HG03135 (cell line): ENCODE measurements around the gene UBE2D3.
A peak's percentile ranks its signal among the peaks of the same experiment; 100 is the strongest.
"Not testable (repeated sequence)": the region's sequence is repeated elsewhere in the genome, so short reads cannot be mapped to it uniquely, and the experiment has no call there.

Experiments
- ATAC-seq: cut with Tn5 transposase; IDR thresholded peaks from one replicate; pipeline ENCODE4 v1.9.1; 2021; ENCODE audit warnings: mild to moderate bottlenecking, moderate library complexity; ENCODE audit not compliant: unreplicated experiment

The UBE2D3 gene

DNA sequence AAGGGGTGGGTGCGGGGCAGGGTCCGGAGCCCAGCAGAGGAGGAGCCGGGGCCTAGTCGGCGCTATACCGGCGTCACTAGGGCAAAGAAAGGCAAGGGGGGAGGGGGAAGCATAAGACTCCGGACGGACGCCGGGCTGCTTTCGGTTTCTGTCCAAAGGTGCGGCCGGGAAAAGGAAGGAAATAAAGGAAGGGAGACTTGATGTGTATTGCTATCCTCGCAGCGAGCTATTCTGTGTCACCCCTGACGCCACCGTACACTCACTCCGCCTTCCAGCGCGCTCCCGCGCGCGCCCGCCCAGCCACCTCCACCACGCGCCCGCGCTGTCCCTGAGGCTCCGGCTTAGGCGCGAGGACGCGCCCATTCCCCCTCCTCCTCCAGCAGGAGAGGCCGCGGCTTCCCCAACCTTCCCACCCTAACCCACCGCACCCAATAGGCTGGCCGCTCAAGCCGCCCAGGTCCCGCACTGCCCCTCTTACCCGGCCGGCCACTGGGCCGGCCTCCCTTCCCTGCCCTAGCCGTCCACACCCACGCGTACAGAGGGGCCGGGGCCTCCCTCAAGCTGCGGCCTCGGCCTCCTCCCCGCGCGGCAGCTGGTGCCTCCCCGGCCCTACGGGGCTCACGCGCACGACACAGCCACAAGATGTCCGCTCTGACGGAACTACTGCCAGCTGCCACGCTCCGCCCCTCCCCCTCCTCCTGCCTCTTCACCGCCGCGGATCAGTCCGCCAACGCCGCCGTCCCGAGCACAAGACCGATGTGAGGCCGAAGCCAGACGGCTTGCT lies at the start of gene UBE2D3:
TSS of gene UBE2D3 (minus strand) at position 662 of the 784 bp plus-strand sequence. CDS start 1,043 bp downstream, outside the sequence.
- ATAC-seq: peak; percentile 35

DNA sequence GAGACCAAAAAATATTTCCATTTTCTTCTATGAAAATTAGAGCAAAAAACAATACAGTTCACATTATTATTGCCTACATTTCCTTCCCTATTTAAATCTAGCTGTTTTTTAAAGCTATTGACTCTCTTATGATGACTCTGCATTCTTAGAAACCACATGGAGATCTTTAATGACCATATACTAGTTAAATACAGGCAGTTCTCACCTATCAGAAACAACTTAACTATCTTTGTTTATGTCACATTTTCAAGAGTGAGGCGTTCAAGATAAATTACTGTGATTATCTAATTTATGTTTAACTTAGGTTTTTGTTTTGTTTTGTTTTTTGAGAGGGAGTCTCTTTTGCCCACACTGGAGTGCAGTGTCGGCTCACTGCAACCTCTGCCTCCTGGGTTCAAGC lies 44.4 kb upstream of the UBE2D3 start:
- ATAC-seq: no peak

DNA sequence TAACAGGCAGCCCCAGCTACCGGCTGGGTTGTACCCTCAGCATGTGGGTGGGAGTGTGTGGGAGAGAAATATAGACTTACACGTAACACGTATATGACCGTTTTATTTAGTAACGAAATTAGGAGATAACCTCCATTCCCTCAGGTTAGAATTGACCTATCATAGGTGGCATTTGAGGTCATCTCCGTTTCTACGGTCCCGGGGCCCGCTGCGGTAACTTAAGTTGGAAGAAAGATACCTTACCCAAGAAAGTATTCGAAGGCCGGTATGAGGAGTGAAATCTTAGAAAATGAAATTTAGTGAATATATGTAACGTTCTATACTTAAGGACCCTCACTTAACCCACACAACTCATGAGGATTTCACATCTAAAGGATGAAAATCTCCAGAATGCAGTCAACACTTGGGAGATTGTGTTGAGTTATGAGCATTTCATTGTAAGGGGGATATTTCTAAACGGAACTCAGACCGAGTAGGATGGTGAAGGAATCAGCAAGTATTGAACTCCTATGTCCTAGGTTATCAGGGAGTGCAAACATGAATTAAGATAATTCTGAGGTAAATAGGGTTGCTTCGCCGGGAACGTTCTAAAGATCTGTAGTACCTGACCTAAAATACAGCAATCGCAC lies 42.3 kb upstream of the UBE2D3 start:
- no peak for ATAC-seq

DNA sequence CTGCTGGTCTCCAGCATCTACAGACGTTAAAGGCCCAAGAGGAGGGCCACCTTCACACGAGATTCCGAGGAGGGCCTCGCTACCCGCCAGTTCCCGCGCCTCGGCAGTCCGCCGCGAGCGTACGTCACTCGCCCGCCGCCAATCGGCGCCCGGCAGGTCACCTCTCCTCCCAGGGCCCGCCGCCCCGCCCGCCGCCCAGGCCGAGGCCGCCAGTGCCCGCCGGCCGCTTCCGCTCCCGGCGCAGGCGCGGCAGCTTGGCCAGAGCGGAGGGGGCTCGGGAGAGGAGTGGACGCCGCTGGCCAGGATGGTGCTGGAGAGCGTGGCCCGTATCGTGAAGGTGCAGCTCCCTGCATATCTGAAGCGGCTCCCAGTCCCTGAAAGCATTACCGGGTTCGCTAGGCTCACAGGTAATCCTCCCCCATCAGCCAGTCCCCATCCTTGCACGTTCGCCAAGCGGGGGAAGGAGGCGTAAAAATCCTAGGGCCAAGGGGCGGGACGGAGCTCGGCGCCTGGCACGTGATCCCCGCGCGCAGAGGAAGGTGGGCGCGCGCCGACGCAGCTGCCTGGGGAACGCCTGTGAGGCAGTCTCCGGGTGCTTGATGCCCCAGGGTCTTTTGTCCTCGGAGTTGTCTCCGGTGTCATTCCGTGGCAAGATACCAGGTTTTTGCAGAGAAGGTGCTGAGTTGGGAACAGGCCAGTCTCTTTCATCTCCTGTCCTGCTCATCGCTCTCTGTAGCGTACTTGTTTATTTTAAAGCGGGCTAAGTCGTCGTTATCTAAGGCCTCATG lies 41.6 kb upstream of the UBE2D3 start, which contains the start of gene CISD2:
TSS of gene CISD2 (plus strand) at position 212 of the 788 bp plus-strand sequence. CDS start at position 305, 93 bp downstream.
- ATAC-seq: peak; percentile 89

DNA sequence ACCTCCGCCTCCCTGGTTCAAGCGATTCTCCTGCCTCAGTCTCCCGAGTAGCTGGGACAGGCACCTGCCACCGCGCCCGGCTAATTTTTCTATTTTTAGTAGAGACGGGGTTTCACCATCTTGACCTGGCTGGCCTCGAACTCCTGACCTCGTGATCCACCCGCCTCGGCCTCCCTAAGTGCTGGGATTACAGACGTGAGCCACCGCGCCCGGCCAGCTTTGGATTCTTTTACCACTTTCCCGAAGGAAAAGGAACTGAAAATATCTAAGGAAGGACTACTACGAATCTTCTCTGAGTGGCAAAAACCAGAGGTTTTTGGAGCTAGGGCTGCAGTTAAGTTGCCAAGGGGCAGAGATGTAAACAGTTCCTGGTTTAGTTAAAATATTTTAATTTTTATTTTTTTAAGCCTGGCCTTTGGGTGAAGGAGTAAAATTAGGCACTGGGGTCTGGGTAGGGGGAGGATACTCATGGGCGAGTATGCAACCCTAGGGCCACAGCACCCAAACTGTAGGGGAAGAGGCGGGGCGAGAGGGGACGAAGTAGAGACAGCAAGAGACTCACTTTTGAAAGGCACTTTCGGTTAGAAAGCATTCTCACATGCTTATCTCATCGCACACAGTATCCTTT lies 40.9 kb upstream of the UBE2D3 start:
- ATAC-seq: no peak

DNA sequence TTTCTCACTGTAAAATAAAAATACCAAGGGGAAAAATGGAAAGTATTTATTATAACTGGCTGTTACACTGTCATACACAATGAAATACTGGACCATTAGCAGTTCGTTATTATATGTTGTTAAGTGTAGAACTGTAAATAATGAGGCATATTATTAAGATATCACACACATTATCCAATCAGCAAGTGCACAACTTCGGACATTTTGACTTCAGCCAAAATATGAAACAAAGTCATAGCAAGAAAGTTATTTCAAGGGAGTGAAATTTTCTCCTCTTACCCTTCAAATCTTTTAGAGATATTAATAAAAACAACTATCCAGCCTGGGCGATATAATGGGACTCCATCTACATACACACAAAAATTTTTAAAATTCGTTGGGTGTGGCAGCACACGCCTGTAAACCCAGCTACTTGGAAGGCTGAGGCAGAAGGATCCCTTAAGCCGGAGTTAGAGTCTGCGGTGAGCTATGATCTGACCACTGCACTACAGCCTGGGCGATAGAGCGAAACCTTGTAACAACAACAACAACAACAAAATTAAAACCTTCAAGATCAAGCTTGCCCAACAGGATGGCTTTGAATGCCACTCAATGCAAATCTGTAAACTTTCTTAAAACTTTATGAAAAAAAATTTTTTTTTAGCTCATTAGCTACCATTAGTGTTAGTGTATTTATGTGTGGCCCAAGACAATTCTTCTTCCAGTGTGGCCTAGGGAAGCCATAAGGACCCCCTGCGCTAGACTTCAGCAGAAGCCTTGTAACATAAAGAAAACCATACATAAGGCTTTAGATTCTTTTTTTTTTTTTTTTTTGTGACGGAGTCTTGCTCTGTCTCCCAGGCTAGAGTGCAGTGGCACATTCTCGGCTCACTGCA lies 40.2 kb upstream of the UBE2D3 start:
- no peak for ATAC-seq

DNA sequence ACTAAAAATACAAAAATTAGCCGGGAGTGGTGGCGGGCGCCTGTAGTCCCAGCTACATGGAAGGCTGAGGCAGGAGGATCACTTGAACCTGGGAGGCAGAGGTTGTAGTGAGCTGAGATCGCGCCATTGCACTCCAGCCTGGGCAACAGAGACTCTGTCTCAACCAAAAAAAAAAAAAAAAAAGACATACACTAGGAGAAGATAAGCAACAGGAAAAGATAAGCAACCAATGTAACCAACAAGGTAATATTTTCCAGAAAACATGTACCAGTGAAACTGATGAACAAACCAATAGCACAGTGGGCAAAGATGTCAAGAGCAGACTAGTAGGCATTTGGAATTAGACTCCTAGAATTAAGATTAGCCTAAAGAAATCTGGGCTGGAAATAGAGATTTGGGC lies 38.0 kb upstream of the UBE2D3 start:
- not testable (repeated sequence) for ATAC-seq

DNA sequence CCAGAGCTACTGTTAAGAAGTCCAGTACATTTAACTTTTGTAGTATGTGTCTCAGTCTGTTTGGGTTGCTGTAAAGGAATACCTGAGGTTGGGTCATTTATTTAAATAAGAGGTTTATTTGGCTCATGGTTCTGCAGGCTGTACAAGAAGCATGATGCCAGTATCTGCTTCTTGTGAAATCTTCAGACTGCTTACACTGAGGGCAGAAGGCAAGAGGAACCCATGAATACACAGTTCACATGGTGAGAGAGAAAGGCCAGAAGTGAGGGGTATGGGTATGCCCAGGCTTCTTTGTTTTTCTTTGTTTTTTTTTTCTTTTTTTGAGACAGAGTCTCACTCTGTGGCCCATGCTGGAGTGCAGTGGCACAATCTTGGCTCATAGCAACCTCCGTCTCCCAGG lies 35.4 kb upstream of the UBE2D3 start:
- no peak for ATAC-seq

DNA sequence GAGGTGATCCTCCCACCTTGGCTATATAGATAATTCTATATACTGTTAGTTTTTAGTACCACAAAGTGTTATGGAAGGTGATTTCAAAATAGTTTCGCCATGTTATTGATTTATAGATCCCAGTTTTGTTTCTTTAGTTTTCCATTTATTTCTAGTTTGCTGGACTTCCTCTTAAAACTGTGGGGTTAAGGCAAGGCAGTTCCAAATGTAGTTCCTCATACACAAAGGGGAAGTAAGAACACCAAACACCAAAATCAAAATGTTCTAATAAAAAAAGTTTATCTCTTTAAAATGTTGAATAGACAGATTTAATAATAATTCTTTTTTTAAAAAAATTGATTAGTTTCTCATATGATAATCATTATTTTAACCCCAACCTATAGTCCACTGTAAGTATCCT lies 34.7 kb upstream of the UBE2D3 start:
- no peak for ATAC-seq

DNA sequence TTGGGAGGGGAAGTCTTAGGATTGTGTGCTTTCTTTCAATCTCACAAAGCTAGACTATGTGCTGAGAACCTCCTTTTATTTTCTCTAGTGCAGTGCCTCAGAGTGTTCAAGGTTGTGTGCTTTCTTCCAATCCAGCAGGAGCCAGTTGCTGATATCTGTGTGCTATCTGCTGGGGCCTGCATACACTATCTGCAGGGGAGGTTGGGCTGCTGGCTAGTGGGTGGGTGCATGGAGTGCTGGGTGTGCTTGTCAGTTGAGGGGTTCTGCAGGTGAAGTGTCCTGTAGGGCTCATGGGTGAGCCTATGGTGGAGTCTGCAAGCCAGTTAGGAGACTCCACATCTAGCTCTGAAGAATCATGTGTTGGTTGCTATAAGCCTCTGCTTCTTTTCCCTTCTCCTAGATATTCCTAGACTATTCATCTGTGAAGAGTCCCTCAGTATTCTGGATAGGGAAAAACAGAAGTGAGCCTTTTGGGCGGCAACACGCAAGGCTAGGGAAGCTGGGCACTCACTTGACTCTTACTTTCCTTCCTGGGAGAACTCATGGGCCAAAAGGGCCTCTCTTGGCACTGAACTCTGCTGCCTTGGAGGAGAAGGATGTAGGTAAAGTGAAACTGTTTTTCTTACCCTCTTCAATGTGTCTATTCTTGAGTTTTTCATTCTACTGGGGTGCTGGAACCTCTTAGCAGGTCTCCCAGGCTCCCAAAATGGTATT lies 33.4 kb upstream of the UBE2D3 start:
- no peak for ATAC-seq

DNA sequence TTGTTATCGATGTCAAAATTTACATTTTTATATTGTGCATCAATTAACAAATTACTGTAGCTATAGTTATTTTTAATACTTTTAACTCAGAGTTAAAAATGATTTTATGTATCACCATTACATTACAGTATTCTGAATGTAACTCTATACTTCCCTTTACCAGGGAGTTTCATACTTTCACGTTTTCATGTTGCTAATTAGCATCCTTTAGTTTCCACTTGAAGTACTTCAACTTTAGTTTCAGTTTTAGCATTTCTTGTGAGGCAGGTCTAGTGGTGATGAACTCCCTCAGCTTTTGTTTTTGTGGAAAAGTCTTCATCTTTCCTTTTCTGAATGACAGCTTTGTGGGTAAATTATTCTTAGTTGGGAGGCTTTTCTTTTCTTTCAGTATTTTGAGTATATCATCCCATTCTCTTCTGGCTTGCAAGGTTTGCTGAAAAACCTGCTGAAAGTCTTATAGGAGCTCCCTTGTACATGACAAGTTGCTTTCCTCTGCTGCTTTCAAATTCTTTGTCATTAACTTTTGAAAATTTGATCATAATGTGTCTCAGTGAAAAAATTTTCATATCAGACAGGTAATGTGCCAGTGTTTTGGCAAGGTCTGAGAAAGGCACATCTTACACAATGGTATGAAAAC lies 31.6 kb upstream of the UBE2D3 start:
- no peak for ATAC-seq

DNA sequence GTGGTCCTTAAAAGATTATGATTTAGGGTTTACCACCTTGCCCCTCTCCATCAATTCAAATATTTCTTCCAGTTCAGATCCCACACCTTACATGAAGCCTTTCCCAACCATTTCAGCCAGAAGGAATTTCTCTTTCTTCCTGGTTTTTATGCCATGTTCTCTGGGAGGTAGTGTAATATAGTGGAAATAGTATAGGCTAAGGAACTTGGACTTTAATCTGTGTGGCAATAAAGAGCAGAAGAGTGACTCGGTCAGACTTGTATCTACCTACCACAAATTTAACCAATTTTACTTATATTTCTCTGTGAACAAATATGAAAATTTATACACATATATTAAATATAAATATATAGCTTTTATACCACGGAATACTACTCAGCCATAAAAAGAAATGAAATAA lies 23.0 kb upstream of the UBE2D3 start:
- no peak for ATAC-seq

DNA sequence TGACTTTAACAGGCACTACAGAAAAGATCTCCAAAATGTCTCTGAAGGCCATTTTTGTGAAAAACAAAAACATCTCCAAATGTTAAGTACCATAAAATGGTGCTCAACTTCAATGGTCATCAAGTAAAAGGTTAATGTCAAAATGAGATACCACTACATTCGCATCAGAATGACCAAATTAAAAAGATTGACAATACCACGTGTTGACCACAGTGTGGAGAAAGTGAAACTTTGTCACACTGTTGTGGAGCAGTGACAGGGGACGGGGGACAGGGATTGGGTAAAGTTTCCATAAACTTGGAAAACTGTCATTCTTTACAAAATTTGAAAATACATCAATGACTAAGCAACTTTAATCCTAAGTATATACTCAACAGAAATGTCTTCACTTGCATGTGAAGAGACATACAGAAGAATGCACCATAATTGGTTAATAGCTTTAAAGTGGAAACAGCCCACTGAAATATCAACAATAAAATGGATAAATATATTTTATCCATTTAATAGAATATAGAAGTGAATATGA lies 22.3 kb upstream of the UBE2D3 start:
- no peak for ATAC-seq

DNA sequence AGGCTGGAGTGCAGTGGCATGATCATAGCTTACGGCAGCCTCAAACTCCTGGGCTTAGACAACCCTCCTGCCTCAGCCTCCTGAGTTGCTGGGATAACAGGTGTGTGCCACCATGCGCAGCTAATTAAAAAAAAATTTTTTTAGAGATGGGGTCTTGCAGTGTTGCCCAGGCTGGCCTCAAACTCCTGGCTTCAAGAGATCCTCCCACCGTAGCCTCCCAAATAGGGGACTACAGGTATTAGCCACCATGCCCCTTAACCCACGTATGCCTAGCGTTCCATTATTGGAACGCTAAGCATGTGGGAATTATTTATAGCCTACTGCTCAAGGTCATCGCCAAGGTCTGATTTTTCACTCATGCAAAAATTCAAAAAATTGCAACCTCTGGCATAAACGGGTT lies 20.3 kb upstream of the UBE2D3 start:
- ATAC-seq: no peak

DNA sequence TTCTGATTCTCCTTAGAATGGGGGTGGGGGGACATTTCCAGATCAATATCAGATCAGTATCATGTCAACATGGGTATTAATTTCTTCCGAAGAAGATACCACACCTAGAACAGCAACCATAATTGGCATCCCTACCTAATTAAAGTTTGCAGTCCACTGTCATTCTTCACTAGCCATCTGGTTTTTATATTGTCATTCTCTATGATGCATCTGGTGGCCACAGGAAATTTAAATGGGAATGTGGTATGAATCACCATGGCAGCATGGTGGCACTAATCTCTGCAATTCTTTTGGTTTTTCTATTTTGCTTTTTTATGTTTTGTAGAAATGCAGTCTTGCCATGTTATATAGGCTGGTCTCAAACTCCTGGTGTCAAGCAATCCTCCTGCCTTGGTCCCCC lies 16.6 kb upstream of the UBE2D3 start:
- no peak for ATAC-seq

DNA sequence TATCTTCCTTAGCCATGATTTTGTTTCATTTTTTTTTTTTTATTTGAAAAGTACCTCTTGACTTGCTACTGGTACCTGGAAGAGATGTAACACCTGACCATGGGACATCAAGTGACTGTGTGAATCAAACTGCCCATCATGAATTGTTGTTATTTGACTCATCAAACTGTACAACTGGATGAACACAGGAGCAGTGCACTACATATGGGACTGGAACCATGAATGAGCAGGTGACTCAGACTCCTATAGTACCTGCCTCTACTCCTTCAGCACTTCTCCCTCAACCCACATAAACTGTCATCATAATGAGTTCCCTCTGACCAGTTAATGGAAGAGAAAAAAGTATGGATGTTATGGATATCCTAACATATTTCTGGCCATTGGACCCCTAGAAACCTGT lies 15.9 kb upstream of the UBE2D3 start:
- no peak for ATAC-seq

DNA sequence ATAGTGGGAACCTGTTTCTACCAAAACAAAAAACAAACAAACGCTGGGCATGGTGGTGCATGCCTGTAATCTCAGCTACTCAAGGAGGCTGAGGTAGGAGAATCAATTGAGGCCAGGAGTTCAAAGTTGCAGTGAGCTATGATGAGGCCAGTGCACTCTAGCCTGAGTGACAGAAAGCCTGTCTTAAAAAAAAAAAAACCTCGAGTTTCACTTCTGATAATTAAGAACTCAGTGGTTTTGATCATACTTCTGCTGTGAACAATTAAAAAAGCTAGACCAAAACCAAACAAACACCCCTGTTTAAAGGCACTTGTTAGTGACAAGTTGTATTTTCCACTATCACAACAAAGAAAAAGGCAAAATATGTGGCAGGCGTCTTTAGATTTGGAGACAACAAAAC lies 15.0 kb upstream of the UBE2D3 start:
- no peak for ATAC-seq

DNA sequence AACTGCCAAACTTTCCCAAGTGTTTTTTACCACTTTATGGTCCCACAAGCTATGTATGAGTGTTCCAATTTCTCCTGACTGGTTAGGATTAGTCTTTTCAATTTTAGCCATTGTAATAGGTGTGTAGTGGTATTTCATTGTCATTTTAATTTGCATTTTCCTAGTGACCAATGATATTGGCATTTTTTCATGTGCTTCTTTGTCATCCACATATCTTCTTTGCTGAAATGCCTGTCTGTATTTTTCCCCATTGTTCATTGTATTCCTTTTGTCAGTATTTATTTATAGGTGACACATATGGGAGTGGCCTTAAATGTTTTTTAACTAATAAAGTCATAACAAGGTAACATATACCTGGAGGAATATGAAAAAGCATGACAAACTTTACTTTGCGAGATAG lies 9.2 kb upstream of the UBE2D3 start:
- no peak for ATAC-seq

DNA sequence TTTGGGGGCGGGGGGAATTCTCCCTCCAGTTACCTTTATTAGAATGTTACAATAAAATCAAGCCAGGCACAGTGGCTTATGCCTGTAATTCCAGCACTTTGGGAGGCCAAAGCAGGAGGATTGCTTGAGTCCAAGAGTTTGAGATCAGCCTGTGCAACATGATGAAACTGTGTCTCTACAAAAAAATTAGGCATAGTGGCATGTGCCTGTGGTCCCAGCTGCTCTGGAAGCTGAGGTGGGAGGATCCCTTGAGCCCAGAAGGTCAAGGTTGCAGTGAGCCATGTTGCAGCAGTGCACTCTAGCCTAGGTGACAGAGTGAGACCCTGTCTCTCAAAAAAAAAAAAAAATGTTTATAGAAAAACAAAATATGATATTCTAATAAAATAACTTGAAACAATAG lies 5.3 kb upstream of the UBE2D3 start:
- ATAC-seq: no peak
